ENCODE data around the gene SPATA6L.

- TF ChIP-seq EZH2phosphoT487 (conservative IDR thresholded peaks at IDR 0.05; ENCODE audit: low read length) = no peak
- TF ChIP-seq CTCF (IDR thresholded peaks at IDR 0.05; ENCODE audit: insufficient read depth, low read length, poor library complexity, severe bottlenecking) = no peak
These were observed 51.7 kb downstream of the SPATA6L start for GRCh38 chr9:4614627-4615026.

All from SU-DHL-6 (cell line).